ENCODE results near the gene INSYN1.
"Not testable (repeated sequence)": the region's sequence is repeated elsewhere in the genome, so short reads cannot be mapped to it uniquely, and the experiment has no call there.

The INSYN1 gene, protein sequence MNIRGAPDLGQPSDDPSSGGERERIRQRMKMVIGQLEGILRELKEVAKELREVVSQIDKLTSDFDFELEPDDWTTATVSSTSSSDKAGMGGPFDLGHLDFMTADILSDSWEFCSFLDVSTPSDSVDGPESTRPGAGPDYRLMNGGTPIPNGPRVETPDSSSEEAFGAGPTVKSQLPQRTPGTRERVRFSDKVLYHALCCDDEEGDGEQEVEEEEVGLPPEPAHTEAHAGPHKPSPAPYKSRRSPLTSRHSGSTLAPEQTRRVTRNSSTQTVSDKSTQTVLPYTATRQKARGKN

DNA sequence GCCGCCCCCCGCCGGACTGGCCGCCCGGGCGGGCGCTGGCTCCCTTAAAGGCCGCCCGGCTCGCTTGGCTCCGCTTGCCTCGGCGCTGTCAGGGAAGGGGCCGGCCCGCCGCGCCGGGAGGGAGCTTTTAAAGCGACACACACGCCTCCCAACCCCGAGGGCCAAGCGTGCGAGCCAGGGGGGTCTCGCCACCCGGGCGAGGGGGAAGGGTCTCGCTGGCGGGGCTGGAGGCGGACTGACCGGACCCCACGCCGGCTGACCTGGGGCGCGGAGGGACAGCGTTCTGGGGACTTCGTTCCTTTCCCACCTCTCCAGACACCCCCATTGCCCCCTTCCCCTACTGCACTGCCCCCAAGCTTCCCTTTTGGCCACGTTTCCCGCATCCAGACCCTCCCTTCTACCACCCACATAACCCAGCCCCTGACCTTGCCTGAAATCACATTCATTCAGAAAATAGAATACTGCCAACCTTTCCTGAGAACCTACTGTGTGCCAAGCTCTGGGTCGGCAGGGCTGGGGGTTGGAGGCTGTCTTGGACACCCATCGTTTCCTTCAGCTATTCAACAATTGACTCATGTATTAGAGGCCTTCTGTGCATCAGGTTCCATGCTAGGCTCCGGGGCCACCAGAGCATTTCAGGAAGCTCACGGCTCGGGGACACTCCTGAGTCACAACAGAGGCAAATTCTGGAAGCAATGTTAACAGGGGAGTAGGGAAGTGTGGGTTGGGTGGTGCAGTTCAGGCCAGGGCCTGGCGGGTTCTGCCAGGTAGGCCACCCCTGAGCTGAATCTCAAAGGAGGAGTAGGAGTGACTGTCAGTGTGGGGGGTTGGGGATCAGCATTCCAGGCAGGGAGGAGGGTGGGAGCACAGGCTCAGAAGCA, at the start of gene INSYN1:
INSYN1 (minus strand) TSS at position 102 of the 881 bp plus-strand sequence. CDS start 2,221 bp downstream, outside the sequence.
- DNase-seq = no peak

DNA sequence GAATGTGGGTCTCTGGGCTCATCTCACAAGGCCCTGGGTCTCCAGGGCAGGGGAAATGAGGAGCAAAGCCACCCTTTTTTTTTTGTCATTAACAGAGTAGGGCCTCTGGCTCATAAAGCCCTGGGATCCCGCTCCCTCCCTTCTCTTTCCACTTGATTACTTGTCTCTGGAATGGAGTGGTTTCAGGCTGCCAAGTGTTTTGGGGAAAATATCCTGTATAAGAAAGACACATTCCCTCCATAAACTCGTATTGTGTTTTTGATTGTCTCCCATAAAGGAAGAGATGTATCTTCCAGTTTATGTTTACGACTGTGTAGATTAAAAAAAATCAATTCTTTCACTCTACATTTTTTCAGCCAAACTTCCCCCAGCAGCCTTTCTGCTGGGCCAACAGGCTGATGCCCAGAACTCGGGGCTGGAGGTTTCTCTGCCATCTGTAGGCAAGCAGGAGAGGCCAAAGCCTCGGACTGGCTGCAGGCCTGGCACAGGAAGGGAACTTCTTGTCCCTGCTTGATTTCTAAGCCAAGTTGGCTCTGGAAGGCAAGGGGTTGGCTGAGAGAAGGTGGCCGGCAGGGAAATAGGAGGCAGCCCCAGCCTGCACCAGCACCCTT, 49.4 kb upstream of the INSYN1 start:
- no peak for DNase-seq

DNA sequence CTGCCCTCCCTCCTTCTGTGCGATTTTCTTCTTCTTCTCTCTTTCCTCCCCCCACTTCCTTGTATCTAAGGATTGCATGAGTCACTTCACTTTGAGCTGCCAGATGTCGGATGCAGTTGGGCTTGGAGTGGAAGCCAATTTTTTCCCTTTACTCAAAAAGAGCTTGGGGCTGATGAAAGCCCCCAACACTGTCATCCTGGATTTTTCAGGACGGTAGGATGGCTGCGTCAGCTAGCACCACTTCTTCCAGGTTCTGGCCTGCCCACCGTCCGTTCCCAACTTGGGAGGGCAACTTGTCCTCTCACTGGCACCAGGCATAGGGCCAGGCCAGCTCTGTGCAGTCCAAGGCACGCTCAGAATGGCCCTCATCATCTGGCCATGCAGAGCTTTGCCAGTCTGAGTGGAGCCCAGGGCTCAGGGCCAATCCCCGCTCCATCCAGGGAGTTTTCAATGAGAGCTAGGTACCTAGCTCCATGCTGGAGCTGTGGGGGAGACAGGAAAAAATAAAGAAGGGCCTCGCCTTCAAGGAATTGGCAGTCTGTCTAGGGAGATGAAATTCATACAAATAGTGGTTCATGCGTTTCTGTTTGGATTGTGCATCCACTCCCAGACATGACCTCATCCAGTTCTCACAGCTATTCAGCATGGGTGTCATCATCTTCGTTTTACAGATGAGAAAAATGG, 47.7 kb upstream of the INSYN1 start:
- DNase-seq = no peak

DNA sequence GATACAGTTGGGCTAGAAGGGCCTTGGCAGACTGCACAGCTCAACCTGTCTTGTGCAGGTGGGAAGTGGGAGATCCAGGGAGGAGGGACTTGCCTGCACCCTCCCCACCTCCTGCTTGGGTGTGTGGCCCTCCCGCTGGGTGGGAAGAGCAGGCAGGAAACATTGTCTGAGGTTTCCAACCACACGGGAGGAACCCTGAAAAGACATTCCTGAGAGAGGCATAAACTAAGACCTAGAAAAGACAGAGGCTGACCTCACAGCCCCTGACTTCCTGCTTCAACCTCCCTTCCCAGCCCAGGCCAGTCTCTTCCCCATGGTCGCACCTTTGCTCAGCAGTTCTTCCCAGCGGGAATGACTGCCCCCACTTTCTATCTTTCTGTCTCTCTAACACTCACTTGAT, 46.3 kb upstream of the INSYN1 start:
- DNase-seq = no peak

DNA sequence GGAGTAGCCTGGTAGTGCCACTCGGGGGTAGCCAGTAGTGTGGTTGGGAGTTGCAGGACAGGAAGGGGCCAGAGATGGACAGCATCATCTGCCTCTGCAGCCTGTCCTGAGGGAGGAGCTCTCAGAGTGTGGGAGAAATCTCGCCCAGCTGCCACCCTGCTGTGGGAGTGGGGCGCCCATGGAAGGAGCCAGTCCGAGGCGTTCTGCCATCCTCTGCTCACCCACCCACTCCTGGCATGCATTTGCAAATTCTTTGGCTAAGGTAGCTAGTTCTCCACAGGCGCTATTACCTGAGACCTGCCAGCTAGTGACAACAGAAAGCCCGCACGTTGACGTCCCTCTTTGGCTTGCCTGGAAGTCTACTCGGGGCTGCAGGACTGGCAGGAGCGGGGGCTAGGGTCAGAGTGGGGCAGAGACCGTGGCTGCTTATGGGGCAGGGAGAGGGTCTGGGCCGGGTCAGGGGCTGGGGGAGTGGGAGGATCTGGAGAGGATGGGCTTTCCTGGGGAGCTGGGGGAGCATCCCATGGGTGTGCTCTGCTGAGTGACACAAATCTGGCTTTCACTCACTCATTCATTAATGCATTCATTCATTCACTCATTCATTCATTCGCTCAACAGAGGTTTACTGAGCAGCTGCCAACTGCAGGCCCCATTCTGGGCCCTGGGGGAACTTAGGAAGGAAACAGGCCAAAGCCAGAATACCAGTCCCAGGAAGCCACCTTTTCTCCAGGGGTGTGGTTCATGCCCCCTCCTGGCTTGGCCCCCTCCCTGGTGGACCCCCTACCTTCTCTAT, 44.4 kb upstream of the INSYN1 start:
- no peak for DNase-seq

DNA sequence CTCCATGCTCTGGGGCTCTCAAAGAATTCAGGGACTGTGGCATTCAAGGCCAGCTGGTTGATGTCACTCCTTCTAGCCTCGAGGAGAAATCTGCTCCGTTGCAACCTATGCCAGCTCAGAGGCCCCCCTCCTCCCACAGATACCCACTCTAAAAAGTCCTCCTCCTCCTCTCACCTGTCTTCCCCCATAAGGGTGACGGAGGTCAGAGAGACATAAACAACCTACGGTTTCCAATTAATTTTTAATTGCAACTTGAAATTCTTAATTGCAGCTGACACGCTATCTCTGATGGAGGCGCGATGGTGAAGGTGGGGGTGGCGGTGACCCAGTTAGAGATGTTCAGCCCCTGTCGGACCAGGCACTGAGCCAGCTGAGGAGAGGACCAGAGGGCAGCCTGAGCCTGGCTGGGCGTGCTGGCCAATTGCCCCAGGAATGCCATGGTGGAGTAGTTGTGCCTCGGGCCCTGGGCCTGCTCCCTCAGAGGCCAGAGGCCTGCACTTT, 43.2 kb upstream of the INSYN1 start:
- DNase-seq = no peak

DNA sequence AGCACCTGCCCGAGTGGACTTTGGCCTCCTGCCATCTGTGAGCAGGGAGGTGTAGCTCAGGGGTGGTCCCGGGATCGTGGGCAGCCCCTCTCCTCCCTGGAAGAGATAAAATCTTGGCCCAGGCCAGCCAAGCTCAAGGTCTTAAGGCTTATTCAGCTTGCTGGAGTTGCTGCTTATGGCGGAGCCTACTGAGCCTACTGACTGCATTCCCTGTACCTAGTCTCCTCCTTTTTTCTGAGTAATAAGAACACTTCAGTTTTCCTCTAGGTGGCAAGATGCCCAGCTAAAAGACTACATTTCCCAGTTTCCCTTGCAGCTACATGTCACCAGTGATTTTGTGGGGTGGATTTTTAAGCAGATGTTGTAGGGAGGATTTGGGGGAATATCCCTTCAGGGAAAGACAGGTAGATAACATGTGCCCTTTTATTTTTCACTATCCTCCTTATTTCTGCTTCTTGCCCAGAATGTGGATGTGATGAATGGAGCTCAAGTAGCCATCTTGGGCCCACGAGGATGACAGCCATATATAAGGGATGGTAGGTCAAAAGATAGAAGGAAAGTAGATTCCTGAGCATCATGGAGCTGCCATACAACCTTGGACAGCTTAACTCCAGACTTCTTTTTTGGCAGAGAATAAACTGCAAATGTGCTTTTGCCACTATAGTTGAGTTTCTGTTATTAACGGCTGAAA, 41.4 kb upstream of the INSYN1 start:
- DNase-seq = no peak

DNA sequence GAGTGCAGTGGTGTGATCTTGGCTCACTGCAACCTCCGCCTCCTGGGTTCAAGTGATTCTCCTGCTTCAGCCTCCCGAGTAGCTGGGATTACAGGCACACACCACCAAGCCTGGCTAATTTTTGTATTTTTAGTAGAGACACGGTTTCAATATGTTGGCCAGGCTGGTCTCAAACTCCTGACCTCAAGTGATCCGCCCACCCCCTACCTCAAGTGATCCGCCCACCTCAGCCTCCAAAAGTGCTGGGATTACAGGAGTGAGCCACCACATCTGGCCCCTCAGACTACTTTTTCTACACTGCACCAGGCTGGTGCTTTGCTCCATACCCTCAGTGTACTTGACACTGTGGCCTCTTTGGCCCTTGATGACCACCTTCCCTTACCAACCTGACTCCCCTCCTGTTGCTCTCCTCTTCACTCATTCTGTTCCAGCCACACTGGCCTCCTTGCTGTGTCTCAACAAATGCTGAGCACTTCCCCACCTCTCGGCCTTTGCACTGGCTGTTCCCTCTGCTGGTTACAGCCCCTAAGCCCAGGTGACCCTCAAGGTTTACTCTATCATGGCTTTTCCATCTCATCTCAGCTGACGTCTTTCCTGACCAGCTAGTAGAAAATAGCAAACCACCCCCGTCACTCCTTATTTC, 39.9 kb upstream of the INSYN1 start:
- DNase-seq = not testable (repeated sequence)

DNA sequence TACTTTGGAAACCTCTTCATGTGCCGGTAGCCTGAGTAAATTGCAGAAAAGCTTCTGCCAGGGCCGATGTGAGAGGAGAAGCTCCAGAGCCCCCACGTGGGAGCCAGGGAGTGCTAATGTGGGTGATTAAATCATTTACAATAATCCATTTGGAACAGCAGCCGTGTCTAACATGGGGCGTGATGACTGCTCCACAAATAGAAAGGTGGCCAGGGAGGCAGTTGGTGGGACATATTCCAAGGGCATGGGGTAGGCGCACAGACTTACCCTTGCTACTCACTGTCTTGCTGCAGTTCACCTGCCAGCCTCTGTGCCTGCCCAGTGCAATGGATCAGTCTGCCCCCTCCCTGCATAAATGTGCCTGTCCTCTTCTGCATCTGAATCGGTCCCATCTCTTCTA, 39.3 kb upstream of the INSYN1 start:
- no peak for DNase-seq

DNA sequence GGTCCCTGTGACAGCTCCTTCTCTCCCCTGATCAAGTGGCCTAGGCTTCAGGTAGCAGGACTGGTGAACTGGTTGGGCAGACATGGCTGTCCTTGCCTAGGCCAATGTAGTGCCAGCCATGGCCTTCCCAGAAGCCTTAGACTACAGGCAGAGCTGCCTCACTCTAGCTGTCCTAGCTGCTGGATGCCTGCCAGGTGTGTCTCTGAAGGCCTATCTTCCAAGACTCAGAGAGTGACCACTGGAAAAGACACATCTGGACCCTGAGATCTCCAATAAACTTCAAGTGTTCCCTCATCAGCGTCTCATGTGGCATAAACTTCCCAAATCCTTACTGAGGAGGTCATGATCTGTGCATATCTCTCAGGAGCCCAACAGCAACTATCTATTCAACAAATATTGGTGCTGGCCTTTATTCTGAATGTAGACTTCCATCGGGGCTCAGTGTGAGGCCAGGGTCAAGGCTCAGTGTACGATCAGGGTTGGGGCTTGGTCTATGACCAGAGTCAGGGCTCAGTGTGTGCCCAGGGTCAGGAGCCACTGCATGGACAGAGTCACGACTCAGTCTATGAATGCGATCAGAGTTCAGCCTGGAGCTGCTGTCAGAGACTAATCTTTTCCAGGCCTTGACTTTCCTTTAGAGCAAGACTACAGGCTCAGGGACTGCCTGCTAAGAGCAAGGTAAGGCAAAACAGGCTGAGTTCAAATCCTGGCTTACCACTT, 36.5 kb upstream of the INSYN1 start:
- no peak for DNase-seq

DNA sequence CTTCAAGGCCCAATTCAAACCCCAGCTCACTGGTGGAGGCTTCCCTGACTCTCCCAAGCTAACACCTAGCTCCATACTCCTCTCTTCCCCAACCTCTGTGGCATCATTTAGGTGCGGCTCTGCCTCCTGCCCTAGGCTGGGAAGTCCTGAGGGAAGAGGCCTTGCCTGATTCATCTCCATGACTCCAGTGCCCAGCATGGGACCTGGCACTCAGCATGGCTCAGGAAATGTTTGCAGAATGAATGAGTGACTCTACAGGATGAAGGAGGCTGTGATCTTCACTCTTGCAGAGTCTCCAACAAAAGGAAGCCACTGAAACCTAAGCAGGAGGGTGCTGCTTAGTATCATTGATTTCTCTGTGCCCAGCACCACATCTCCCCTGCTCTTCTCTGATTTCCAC, 34.5 kb upstream of the INSYN1 start:
- DNase-seq = no peak

DNA sequence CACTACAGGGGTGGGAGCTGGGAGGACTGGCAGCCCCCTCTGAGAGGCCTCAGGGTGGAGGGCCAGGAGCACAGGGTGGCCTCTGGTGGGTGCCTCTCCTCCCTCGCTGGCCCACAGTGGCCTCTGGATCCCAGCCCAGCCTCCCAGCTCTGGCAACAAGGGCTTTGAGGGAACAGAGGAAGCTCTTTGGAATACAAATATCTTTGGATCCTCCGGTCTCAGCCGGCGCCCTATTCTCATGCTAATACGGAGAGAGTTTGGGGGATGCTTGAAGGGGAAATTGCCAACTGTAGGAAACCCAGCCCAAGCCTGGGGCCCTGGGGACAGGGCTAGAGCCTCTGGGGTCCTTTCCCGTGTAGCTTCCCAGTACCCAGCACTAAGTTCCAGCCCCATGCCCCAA, 33.4 kb upstream of the INSYN1 start:
- no peak for DNase-seq

DNA sequence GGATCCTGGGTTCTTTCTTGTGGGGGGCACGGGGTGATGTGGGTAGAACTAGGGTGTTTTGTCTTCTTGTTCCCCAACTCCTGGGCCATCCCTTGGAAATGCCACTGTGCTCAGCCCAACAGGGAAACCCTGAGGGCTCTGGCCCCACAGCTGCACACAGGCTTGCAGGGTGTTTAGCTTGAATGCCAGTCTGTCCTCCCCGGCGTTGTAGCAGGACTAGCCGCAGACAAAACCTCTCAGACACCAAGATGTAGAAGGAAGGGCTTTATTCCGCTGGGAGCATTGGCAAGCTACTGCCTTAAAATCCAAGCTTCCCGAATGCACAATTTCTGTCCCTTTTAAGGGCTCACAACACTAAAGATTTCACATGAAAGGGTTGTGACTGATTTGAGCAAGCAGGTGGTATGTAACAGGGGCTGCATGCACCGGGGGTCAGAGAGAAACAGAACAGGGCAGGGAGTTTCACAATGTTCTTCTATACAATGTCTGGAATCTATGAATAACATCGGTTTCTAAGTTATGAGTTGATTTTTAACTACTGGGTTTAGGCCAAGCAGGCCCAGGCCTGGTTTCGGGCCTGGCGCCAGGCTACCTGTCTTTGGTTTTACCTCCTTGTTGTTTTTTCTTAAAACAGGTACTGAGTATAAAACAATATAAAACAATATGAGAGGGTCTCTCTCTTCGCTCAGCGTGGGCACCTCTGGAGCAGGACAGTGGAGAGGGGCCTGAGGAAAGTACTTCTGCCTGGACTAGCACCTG, 32.3 kb upstream of the INSYN1 start:
- DNase-seq = not testable (repeated sequence)

DNA sequence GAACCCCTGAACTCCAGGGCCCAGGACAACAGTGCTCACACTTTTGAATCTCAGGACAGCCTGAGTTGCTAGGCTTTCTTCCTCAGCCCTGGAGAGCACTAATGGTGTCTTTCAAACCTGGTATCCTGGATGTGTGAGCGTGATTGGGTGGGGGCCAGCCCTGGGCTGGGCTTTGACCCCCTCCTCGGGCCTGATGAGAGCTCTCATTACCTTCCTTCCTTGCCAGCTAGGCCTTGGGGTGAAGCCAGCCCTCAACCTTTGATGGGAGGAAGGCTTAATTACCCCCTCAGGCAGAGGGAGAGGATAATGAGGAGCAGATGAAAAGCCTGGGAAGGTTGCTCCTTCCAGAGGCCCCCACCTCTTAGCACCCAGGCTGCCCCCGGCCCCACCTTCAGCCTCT, 31.1 kb upstream of the INSYN1 start:
- no peak for DNase-seq

DNA sequence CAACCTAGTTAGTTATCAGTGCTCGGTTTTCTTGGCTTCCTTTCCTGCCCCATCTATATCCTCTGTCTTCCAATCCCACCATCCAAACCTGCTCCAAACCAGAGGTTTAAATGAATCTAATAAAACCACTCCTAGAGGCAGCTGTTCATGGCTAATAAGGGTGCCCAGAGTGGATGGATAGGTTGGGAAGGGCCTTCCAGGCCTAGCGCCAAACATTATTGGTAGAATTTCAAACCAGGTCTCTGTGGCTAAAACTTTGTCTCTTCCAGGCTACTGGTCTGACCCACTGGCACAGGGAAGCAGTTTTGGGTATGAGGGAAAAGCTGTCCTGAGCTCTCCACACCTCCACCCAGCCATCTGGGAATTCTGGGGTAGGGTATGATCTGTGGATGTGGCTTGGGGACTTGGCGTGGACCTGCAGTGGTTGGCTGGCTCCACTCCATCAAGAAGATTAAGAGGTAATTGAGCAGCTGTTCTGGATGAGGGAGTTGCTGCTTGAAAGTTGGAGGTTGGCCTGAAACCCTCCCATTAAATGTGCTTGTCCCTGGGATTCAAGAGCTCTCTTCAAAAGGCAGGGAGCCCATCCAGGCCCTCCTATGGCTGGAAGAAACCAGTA, 29.3 kb upstream of the INSYN1 start:
- DNase-seq = no peak

DNA sequence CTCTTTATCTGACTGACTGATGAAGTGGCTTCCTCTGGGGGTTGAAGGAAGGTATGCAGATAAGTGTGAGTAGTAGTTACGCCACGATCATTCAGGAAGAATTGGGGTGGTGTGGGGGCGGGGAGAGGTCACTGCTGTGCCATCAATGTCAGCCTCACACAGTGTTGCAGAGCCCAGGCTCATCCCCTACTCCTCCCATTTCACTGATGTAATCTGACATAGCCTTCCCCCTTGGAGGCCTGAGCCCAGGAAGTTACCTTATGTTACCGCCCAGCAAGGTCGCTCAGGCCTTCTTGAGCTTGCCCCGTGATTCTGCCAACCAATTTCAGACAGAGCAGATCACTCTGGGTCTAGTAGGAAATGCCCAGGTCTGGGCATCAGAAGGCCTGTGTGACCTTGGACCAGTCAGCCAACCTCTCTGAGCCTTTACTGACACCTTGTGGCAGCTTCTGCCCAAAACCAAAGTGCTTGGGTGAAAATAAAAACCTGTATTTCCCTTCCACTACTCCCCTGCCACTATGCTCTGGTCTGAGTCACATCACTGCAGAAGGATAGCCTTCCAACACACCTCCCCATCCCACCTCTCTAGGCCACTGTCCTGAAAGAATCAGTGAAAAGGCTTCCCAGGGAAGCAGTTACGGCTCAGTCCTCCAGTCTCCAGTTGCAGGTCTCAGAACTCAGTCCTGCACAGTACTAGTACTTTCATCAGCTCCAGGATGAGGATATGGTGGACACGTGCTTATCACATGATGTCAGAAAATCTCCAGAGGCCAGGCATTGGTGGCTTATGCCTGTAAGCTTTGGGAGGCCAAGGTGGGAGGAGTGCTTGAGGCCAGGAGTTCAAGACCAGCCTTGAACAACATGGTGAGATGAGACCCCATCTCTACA, 28.1 kb upstream of the INSYN1 start:
- no peak for DNase-seq

DNA sequence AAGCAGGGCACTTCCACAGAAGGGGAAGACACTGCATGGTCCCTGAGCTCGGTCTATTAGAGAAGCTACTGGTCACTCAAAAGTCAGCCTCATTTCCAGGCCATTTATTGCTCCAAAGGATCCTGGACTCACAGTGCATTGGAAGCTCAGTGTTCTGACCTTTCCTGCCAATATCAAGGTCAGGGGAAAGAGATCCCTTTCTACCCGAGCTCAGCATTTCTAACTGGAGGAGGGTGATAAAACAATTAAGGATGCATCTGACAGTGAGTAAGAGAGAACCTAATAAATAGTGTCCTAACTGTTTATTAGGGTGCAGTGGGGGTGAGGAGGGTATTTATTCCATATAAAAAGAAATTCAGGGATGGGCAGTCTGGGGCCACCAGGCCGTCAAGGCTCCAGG, 26.8 kb upstream of the INSYN1 start:
- no peak for DNase-seq

DNA sequence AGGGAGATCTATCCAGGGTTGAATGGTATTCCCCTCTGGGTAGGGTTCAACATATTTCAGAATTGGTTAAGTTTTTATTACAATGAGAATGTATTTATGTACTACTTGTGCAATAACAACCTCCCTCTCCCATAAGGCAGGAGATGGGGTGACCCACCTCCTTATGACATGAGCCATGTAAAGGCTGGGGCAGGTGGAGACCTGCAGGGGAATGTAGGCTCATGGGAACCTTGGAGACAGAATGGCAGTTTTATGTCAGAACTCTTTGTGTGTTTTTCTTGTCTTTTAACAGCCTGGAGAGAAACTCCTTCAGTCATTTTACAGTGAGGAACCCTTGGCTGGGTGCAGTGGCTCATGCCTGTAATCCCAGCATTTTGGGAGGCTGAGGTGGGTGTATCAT, 24.6 kb upstream of the INSYN1 start:
- no peak for DNase-seq

Measured in DMS153 (cell line).